Astrocyte (in vitro differentiated cells and primary cell): ENCODE measurements around the gene OPCML. TPM values are rescaled to one million over a fixed set of nuclear protein-coding genes. Genes with fewer than 3 reads are reported as not detected.

Experiments used
- DNase-seq: peaks from one replicate; pipeline ENCODE4 v3.0.0-alpha.2; 2010; ENCODE audit warnings: low read depth
- FAIRE-seq: peaks from 2 replicates; lab custom pipeline; 2011; peaks lifted over from hg19 to GRCh38; lab: Jason Lieb, UNC
- H2AFZ ChIP-seq: 2 replicates; pipeline ENCODE4 v1.6.0; 2012; ENCODE audit warnings: low read depth, low read length, inconsistent platforms
- H3K27ac ChIP-seq: 2 replicates; pipeline ENCODE4 v1.5.1; 2011; ENCODE audit warnings: low read depth, low read length, inconsistent platforms
- H3K27me3 ChIP-seq: 2 replicates; pipeline ENCODE4 v1.6.0; 2011; ENCODE audit warnings: low read length, inconsistent platforms; ENCODE audit not compliant: insufficient read depth
- H3K36me3 ChIP-seq: 2 replicates; pipeline ENCODE4 v1.5.1; 2011; ENCODE audit warnings: low read length, inconsistent platforms; ENCODE audit not compliant: insufficient read depth
- H3K4me1 ChIP-seq: 2 replicates; pipeline ENCODE4 v1.5.1; 2011; ENCODE audit warnings: low read length, inconsistent platforms; ENCODE audit not compliant: insufficient read depth
- H3K4me2 ChIP-seq: 2 replicates; pipeline ENCODE4 v1.6.0; 2012; ENCODE audit warnings: low read length, inconsistent platforms
- H3K4me3 ChIP-seq: 2 replicates; pipeline ENCODE4 v1.5.1; 2011; ENCODE audit warnings: low read depth, mild to moderate bottlenecking, low read length, inconsistent platforms; ENCODE audit not compliant: insufficient read depth
- H3K79me2 ChIP-seq: 2 replicates; pipeline ENCODE4 v1.6.0; 2012; ENCODE audit warnings: mild to moderate bottlenecking, low read length, inconsistent platforms; ENCODE audit not compliant: insufficient read depth
- H3K9ac ChIP-seq: 2 replicates; pipeline ENCODE4 v1.6.0; 2012; ENCODE audit warnings: mild to moderate bottlenecking, low read length, inconsistent platforms
- H3K9me3 ChIP-seq: 2 replicates; pipeline ENCODE4 v1.5.1; 2012; ENCODE audit warnings: low read depth, mild to moderate bottlenecking, low read length, inconsistent platforms; ENCODE audit not compliant: insufficient read depth
- H4K20me1 ChIP-seq: 2 replicates; pipeline ENCODE4 v1.6.0; 2012; ENCODE audit warnings: low read length, inconsistent platforms; ENCODE audit not compliant: insufficient read depth
- H3K27ac Mint-ChIP-seq: one replicate; pipeline ENCODE4 v1.8.0; 2021; ENCODE audit warnings: mild to moderate bottlenecking, mixed read lengths; ENCODE audit not compliant: unreplicated experiment
- H3K27me3 Mint-ChIP-seq: one replicate; pipeline ENCODE4 v1.8.0; 2021; ENCODE audit warnings: low read depth, mixed read lengths; ENCODE audit not compliant: unreplicated experiment
- H3K36me3 Mint-ChIP-seq: one replicate; pipeline ENCODE4 v1.8.0; 2021; ENCODE audit warnings: low read depth, mixed read lengths; ENCODE audit not compliant: unreplicated experiment
- H3K4me1 Mint-ChIP-seq: one replicate; pipeline ENCODE4 v1.8.0; 2021; ENCODE audit warnings: low read depth, mixed read lengths; ENCODE audit not compliant: unreplicated experiment
- H3K4me3 Mint-ChIP-seq: one replicate; pipeline ENCODE4 v1.8.0; 2021; ENCODE audit warnings: mild to moderate bottlenecking, moderate library complexity, mixed read lengths; ENCODE audit not compliant: unreplicated experiment
- H3K9me3 Mint-ChIP-seq: one replicate; pipeline ENCODE4 v1.8.0; 2021; ENCODE audit warnings: mild to moderate bottlenecking, mixed read lengths; ENCODE audit not compliant: unreplicated experiment
- EZH2 ChIP-seq: IDR thresholded peaks from 2 replicates; pipeline ENCODE4 v1.6.1; 2012; ENCODE audit warnings: mild to moderate bottlenecking, low read length, inconsistent platforms; ENCODE audit not compliant: insufficient read depth
- total RNA-seq: library from RNA; stranded (reverse); gene quantifications from 2 replicates; pipeline ENCODE4 v1.2.1, GENCODE V29; 2021
- TF ChIP-seq, protein P1 (sequence below): IDR thresholded peaks from 2 replicates; pipeline ENCODE4 v1.5.1; 2011; ENCODE audit warnings: low read depth, mild to moderate bottlenecking, inconsistent platforms, low read length, moderate library complexity; ENCODE audit not compliant: insufficient read depth

Gene OPCML
- total RNA-seq, 1 donor from 2014 or later: 7.9 TPM

DNA sequence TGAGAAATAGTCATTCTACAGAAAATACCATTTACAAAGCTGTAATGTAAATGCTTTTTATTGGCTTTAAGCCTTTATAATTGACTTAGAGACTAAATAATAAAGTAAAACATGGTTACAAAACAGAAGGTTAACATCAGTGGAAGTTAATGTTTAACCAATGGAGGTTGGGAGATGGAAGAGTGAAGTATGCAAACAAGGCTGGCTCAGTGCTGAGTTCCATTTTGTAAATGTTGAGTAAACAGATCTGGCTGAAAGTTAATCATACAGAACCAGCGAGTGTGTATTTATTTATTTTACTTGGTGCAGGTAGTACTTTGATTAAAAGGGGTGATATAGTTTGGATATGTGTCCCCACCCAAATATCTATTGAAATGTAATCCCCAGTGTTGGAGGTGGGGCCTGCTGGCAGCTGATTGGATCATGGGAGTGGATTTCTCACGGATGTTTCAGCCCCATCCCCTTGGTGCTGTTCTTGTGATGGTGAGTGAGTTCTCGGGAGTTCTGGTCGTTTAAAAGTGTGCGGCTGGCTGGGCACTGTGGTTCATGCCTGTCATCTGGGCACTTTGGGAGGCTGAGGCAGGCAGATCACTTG is 827.4 kb downstream of the OPCML start:
- H3K4me1 ChIP-seq: no peaks in the 10 kb centered on the region
- FAIRE-seq: no peak
- no peak overlapping the region for H3K4me3 ChIP-seq
- TF ChIP-seq, protein P1, sequence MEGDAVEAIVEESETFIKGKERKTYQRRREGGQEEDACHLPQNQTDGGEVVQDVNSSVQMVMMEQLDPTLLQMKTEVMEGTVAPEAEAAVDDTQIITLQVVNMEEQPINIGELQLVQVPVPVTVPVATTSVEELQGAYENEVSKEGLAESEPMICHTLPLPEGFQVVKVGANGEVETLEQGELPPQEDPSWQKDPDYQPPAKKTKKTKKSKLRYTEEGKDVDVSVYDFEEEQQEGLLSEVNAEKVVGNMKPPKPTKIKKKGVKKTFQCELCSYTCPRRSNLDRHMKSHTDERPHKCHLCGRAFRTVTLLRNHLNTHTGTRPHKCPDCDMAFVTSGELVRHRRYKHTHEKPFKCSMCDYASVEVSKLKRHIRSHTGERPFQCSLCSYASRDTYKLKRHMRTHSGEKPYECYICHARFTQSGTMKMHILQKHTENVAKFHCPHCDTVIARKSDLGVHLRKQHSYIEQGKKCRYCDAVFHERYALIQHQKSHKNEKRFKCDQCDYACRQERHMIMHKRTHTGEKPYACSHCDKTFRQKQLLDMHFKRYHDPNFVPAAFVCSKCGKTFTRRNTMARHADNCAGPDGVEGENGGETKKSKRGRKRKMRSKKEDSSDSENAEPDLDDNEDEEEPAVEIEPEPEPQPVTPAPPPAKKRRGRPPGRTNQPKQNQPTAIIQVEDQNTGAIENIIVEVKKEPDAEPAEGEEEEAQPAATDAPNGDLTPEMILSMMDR: no peak
- TF ChIP-seq EZH2: no peak
- Mint-ChIP-seq H3K36me3 (peaks cover 7% of the 10 kb centered on the region), H3K4me3 (no peak overlapping the region), H3K27me3 (no peaks in the 10 kb centered on the region), H3K9me3 (peaks cover 9% of the 10 kb centered on the region), H3K4me1 (peaks cover 3% of the 10 kb centered on the region), H3K27ac (no peak overlapping the region)
- H4K20me1 ChIP-seq: no peaks in the 10 kb centered on the region
- no peak overlapping the region for H3K4me2 ChIP-seq
- H3K36me3 ChIP-seq: no peaks in the 10 kb centered on the region
- no peaks in the 10 kb centered on the region for H3K9me3 ChIP-seq
- H3K27ac ChIP-seq: no peak overlapping the region
- no peaks in the 10 kb centered on the region for H3K79me2 ChIP-seq
- no peaks in the 10 kb centered on the region for H3K27me3 ChIP-seq
- H3K9ac ChIP-seq: no peak overlapping the region
- no peak for DNase-seq
- H2AFZ ChIP-seq: no peak overlapping the region

DNA sequence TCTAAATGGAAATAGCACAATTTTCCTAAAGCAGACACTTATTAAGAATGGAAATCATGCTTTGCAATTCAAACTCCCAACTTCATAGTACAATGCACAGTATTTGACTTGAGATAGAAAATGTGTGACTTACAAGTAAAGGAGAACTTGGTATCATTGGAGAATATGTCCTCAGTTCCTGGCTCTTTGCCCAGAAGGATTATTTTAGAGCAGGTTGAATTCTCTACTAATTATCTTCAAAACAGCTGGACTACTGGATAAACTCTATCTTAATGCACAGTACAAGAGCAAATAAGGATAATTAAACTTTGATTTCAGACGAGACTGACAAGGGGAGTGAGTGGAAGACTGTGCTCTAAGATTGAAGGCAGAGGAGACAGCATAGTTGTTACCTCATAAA is 839.4 kb downstream of the OPCML start:
- FAIRE-seq (no peak), DNase-seq (no peak)
- H3K27ac ChIP-seq: no peak overlapping the region
- H3K4me1 ChIP-seq: no peaks in the 10 kb centered on the region
- H2AFZ ChIP-seq: no peak overlapping the region
- H3K4me3 ChIP-seq: no peak overlapping the region
- no peaks in the 10 kb centered on the region for H3K27me3 ChIP-seq
- TF ChIP-seq, protein P1: no peak
- no peak for TF ChIP-seq EZH2
- H3K79me2 ChIP-seq: no peaks in the 10 kb centered on the region
- Mint-ChIP-seq H3K36me3 (no peaks in the 10 kb centered on the region), H3K4me3 (no peak overlapping the region), H3K4me1 (peaks cover 11% of the 10 kb centered on the region), H3K9me3 (peaks cover 4% of the 10 kb centered on the region), H3K27ac (no peak overlapping the region), H3K27me3 (peaks cover 4% of the 10 kb centered on the region)
- H3K9ac ChIP-seq: no peak overlapping the region
- no peak overlapping the region for H3K4me2 ChIP-seq
- H3K9me3 ChIP-seq: no peaks in the 10 kb centered on the region
- H4K20me1 ChIP-seq: no peaks in the 10 kb centered on the region
- no peaks in the 10 kb centered on the region for H3K36me3 ChIP-seq

DNA sequence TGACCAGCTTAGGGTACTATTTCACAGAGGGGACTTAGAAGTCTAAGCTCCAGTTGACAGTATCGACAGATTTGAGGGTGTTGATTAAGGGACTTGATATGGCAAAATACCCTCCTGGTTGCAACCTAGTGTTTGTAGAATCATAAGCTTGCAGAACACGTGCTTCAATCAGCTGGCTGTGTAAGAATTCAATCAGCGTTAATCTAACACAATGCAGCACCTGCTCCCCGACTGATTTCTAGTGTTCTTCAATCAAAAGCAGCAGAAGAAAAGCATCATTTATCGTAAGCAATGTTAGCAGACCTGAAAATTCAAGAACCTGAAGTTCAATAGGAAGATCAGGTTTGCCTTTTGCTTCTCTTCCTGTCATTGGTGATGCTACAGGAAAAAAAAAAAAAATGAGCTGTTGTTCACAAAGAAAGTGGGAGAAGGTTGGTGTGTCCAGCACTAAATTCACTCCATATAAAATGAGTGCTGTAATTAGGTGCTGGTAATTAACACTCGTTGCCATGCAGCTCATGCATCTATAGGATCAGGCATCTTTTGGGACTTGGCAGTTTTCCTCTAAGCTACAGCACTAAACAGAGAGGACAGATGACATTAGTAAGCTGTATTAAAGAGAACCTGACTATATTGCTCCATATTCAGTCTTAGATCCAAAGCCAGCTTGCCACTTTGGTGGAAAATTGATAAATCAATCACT is 840.3 kb downstream of the OPCML start:
- H3K79me2 ChIP-seq: no peaks in the 10 kb centered on the region
- peaks cover 4% of the 10 kb centered on the region for H3K27me3 Mint-ChIP-seq

More for the DNA sequence above, 840.3 kb downstream of the OPCML start:
- no peaks in the 10 kb centered on the region for H4K20me1 ChIP-seq
- H3K36me3 ChIP-seq: no peaks in the 10 kb centered on the region
- H3K4me3 Mint-ChIP-seq: no peak overlapping the region
- TF ChIP-seq EZH2: no peak
- TF ChIP-seq, protein P1: no peak
- H3K4me1 Mint-ChIP-seq: peaks cover 16% of the 10 kb centered on the region
- DNase-seq (no peak), FAIRE-seq (no peak)
- no peak overlapping the region for H3K9ac ChIP-seq
- no peaks in the 10 kb centered on the region for H3K9me3 ChIP-seq
- H3K4me2 ChIP-seq: no peak overlapping the region
- no peak overlapping the region for H3K4me3 ChIP-seq
- H2AFZ ChIP-seq: no peak overlapping the region
- peaks cover 4% of the 10 kb centered on the region for H3K9me3 Mint-ChIP-seq
- H3K27me3 ChIP-seq: no peaks in the 10 kb centered on the region
- no peak overlapping the region for H3K27ac Mint-ChIP-seq
- no peak overlapping the region for H3K27ac ChIP-seq
- no peaks in the 10 kb centered on the region for H3K36me3 Mint-ChIP-seq
- H3K4me1 ChIP-seq: peaks cover under 1% of the 10 kb centered on the region
